Urinary bladder (tissue), 4 donors: ENCODE data around the gene NANOS1. TPM values are rescaled to one million over a fixed set of nuclear protein-coding genes. Genes with fewer than 3 reads are reported as not detected.
A peak's percentile ranks its signal among the peaks of the same experiment; 100 is the strongest.

ENCODE experiments used
- DNase-seq: peaks from one replicate; pipeline ENCODE4 v3.0.0-alpha.2; 2015; ENCODE audit errors: extremely low spot score
- H3K27ac ChIP-seq: one replicate; pipeline ENCODE4 v1.5.1; 2013; ENCODE audit warnings: low read depth, mild to moderate bottlenecking, moderate library complexity
- H3K36me3 ChIP-seq: one replicate; pipeline ENCODE4 v1.6.1; 2013; ENCODE audit warnings: mild to moderate bottlenecking, moderate library complexity; ENCODE audit not compliant: insufficient read depth
- H3K4me1 ChIP-seq: one replicate; pipeline ENCODE4 v1.6.1; 2013; ENCODE audit warnings: mild to moderate bottlenecking, moderate library complexity; ENCODE audit not compliant: insufficient read depth
- H3K4me3 ChIP-seq: one replicate; pipeline ENCODE4 v1.5.1; 2013; ENCODE audit warnings: low read depth, low read length
- WGBS: extraction: QIAGEN DNeasy Blood & Tissue Kit; methylation state at CpG from one replicate; pipeline ENCODE4 v1.1.7; 2013; 5-methylcytosine and 5-hydroxymethylcytosine counted together
- polyA plus RNA-seq: library from polyadenylated mRNA; stranded (reverse); fragments of 200-250 nt; gene quantifications from one replicate; pipeline ENCODE4 v1.2.3, GENCODE V29; 2013
- total RNA-seq: library from RNA; depleted of rRNA; stranded (reverse); fragments of >200 nt; gene quantifications from one replicate; pipeline ENCODE4 v1.2.3, GENCODE V29; 2014
- donor health status: healthy with polysubstance abuse.
- donor health status: healthy.

NANOS1 gene
- total and polyA plus RNA-seq, 2 donors = 2.2 to 5.1 TPM

- 93% methylated on average over 11 of the region's 11 CpGs for WGBS
- Histone ChIP-seq H3K27ac (no peak overlapping the region), H3K4me3 (no peak overlapping the region), H3K4me1 (no peaks in the 10 kb centered on the region), H3K36me3 (peaks cover 18% of the 10 kb centered on the region)
- no peak for DNase-seq
Observed at GRCh38 chr10:119058010-119058409, 28.5 kb downstream of the NANOS1 start.

GRCh38 chr10:119059557-119059956, 30.0 kb downstream of the NANOS1 start:
- Histone ChIP-seq H3K36me3 (peaks cover 16% of the 10 kb centered on the region), H3K4me3 (no peak overlapping the region), H3K4me1 (no peaks in the 10 kb centered on the region), H3K27ac (no peak overlapping the region)
- WGBS = 71% methylated on average over 4 of the region's 4 CpGs
- DNase-seq = no peak

- H3K36me3 ChIP-seq = peaks cover 17% of the 10 kb centered on the region
- H3K4me1 ChIP-seq = no peaks in the 10 kb centered on the region
- no peak overlapping the region for H3K27ac ChIP-seq
- no peak overlapping the region for H3K4me3 ChIP-seq
- WGBS = 95% methylated on average over 1 of the region's 1 CpG
- DNase-seq = no peak
Observed at GRCh38 chr10:119060107-119060506, 30.6 kb downstream of the NANOS1 start.

DNA sequence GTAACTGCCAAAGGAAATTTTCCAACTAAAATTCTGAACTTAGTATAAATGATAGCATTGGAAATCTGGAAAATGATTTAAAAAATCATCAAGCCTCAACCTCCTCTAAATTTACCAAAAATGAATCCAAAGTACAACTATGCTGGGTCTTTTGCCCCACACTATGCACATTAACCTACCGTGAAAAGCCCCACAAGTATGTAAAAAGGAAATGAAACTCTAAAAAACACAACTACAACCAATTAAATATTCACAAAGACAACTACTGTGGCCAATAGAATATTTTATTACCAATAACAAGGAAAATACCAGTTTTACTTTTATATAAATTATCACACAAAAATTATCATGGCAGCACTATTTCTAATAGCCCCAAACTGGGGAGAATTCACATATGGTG, 31.8 kb downstream of the NANOS1 start:
- WGBS = 87% methylated on average over 1 of the region's 1 CpG
- H3K4me3 ChIP-seq = no peak overlapping the region
- no peak for DNase-seq
- H3K4me1 ChIP-seq = no peaks in the 10 kb centered on the region
- H3K27ac ChIP-seq = no peak overlapping the region
- H3K36me3 ChIP-seq = peaks cover 16% of the 10 kb centered on the region

DNA sequence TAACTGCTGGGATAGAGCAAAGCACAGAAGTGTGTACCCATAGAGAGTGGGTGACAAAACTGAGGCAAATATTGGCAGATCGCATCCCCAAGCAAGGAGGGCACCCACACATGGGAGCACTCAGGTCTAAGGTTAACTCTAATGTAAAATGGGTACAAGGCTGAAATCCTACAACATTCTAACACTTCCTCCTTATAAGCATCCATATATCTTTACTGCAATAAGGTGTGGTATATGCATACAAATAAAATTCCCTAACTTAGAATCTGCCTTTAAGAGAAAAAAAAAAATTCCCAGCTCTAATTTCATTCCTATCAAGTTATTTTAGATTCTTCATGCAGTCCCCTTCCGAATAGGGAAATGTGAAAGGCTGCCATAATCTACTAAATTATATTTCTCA, 32.4 kb downstream of the NANOS1 start:
- Histone ChIP-seq H3K27ac (no peak overlapping the region), H3K4me1 (no peaks in the 10 kb centered on the region), H3K36me3 (peaks cover 20% of the 10 kb centered on the region), H3K4me3 (no peak overlapping the region)
- WGBS = 93% methylated on average over 2 of the region's 2 CpGs
- no peak for DNase-seq

DNA sequence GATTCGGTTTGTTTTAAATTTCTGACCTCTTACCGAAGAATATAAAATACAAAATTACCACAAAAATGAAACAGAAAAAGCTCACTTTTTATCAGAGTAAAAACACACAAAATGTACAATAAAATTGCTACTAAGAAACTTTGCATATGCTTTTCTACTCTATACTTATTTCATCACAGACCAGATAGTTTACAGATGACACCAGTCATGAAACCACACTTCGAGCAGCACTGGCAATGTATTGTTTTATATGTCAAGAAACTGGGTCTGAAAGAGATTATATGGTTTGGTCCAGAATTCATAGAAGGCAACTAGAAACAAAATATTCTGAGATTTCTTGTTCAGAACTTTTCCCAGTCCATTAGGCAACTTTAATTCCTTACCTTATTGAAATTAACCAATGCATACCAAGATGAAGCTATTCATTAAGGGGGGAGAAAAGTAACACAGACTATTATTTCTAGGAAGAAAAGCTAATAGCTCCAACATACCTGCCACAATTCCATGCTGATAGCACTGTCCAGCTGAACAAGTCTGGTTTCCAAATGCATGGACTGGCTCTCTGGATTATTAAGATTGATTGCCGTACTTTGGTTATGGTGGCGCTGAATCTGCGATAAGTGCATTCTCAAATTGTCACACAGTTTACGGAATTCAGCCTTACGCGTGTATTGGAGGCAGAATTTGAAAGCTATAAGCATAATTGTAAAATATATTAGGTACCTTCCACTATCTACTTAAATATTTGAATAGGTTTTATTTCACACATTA, 41.1 kb downstream of the NANOS1 start:
- peaks cover 9% of the 10 kb centered on the region for H3K36me3 ChIP-seq
- WGBS = 91% methylated on average over 9 of the region's 9 CpGs
- H3K4me1 ChIP-seq = no peaks in the 10 kb centered on the region
- no peak overlapping the region for H3K4me3 ChIP-seq
- DNase-seq = no peak
- H3K27ac ChIP-seq = no peak overlapping the region

- DNase-seq = no peak
- Histone ChIP-seq H3K36me3 (peaks cover 5% of the 10 kb centered on the region), H3K27ac (no peak overlapping the region), H3K4me3 (no peak overlapping the region), H3K4me1 (peaks cover 2% of the 10 kb centered on the region)
- 84% methylated on average over 6 of the region's 6 CpGs for WGBS
Observed at GRCh38 chr10:119073584-119073983, 44.1 kb downstream of the NANOS1 start.

DNA sequence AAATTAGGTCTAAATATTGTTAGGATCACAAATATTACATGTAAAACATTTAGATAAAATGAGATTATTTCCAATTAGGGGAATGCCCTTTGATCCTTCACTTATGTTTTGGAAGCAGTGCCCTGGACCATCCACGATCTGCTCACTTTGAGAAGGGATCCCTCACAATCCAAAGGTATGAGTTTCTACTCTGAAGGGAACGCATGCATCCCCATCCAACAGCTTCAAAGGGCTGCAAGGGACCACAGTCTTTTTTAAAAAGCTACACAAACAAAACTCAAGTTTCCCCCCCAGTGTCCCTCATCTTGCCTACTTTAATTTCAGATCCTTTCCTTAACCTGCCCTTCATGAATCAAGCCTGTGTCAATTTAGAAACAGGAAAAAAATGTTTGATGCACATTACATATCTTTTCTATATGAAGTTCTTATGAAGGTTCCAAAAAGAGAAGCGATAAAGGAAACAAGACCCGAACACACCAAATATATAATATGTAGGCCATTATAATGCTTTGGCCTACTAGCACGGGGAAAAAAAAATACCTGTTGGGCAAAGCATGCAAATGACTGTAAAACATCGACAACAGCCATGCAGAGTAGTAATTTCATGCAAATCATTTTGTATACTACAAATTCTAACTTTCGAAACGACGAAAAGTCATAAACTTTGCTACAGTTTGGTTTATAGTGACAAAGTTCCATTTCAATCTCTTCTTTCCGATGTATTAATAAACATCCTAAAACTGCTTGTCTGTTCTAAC, 49.1 kb downstream of the NANOS1 start:
- Histone ChIP-seq H3K27ac (no peak overlapping the region), H3K4me1 (peaks cover 2% of the 10 kb centered on the region), H3K36me3 (no peaks in the 10 kb centered on the region), H3K4me3 (peak overlapping the region; percentile 73)
- 37% methylated on average over 10 of the region's 10 CpGs for WGBS
- DNase-seq = no peak

GRCh38 chr10:119079599-119080520, 50.3 kb downstream of the NANOS1 start:
- DNase-seq = no peak
- Histone ChIP-seq H3K4me1 (peaks cover 2% of the 10 kb centered on the region), H3K27ac (peak overlapping the region; percentile 98), H3K4me3 (peak overlapping the region; percentile 73), H3K36me3 (no peaks in the 10 kb centered on the region)
- WGBS = under 1% methylated on average over 48 of the region's 48 CpGs

DNA sequence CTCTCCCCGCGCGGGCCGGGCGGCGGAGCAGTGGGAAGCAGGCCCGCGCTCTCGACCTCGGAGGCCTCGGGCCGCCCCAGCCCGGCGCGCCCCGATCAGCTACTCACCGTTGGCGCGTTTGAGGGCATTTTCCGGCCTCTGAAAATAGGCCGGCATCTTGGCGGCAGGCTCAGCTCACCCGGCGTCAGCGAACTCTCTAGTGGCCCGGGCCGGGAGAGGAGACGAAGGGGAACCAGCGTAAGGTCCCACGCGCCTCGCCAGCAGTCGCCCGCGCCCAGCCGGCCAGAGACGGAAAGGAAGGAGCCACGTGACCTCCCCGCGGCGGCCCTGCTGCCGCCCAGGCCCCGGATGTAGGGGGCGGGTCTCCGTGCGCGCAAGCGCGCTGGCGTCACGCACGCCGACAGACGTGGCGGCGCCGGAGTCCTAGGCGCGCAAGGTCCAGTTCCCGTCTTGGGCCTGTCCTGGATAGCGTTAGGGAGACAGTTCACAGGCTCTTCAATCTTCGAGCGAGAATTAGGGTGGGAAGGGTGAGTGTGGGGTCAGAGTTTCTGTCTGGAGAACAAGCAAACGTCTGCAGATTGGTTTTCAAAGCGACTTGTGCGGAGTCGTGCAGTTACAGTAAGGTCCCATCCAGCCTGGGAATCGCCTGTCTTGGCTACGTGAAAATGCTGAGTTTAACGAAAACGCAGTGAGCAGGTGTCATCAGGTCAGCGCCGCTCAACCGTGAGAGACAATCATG, 51.2 kb downstream of the NANOS1 start, which contains the start of gene EIF3A:
EIF3A (minus strand) TSS at position 297 of the 739 bp plus-strand sequence; CDS start at position 156, 141 bp downstream.
- Histone ChIP-seq H3K4me1 (peaks cover 2% of the 10 kb centered on the region), H3K4me3 (peak within 1 kb of the TSS; percentile 73), H3K27ac (peak within 1 kb of the TSS; percentile 98), H3K36me3 (no peaks in the 10 kb centered on the region)
- under 1% methylated on average over 74 of the region's 74 CpGs for WGBS
- DNase-seq = peak; percentile 64
